OCI-M2 (cell line): ENCODE measurements around the gene SNRPB.

Experiments
- DNase-seq: peaks from one replicate; lab custom pipeline; 2025; ENCODE audit not compliant: unreplicated experiment; lab: John Stamatoyannopoulos, UW

Gene SNRPB

DNA sequence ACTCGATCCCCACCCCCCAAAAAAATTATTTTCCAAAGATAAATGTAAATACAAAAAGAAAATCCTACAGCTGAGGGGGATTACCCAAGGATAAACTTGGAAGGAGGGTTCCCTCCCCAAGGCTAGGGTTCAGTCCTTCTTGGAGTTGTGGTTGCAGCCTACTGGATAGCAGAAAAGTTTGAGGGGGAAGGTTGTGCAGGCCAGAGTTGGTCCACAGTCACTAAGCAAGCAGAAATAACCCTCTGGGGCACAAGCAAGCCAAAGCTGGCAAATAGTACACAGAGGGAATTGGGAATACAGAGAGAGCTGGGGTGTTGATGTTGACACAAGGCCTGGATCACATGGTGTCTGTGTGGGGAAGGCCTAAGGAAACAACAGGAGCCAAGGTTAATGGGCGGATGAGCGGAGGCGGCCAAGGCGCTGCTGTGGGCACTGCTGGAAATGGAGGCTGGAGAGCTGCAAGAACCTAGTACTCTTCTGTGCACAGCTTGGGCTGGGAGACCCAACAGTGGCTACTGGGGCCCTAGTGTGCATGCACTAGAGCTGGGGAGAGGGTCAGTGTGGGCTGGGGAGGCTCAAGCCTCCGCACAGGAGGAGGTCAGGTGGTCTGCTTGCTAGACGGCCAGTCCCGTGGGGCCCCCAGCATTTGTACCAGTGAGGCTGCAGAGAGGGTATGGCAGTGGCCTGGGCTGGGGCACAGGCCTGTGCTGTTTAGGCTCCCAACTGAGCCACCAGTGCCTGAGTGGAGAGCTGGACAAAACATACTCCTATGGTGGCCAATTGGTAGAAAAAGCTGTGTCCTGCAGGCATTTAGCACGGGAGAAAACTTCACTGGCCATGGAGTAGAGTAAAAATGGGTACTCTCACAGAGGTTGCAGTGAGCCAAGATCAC is 5.5 kb upstream of the SNRPB start:
- DNase-seq, result no peak

DNA sequence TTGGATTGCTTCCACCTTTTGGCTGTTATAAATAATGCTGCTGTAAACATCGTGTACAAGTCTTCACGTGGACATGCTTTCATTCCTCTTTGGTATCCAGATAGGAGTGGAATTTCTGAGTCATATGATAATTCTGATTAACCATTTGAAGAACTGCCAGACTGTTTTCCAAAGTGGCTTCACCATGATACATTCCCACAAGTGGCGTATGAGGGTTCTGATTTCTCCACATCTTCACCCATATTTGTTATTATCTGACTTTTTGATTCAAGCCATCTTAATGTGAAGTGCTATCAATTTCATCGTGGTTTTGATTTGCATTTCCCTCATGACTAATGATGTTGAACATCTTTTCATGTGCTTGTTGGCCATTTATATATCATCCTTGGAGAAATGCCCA is 2.9 kb upstream of the SNRPB start:
- no peak for DNase-seq

DNA sequence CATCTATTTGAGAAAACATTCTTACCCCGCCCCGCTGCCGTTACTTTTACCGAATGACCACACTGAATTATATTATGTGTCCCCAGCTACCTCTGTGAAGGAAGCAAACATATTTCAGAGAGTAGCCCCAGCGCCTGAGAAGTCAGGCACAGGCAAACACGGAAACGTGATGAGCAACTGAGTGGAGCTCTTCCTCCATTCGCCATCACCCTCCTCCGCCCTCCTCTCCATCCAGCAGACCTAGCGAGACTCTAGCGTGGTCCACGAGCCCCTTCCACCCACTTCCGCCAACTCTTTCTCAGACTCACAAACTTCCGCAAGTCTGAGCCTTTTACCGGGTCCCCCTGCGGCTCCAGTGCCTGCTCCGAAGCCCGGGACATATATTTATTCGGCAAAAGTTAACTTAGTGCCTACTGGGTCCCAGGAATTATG is 582 bp downstream of the SNRPB start:
- DNase-seq, result no peak

DNA sequence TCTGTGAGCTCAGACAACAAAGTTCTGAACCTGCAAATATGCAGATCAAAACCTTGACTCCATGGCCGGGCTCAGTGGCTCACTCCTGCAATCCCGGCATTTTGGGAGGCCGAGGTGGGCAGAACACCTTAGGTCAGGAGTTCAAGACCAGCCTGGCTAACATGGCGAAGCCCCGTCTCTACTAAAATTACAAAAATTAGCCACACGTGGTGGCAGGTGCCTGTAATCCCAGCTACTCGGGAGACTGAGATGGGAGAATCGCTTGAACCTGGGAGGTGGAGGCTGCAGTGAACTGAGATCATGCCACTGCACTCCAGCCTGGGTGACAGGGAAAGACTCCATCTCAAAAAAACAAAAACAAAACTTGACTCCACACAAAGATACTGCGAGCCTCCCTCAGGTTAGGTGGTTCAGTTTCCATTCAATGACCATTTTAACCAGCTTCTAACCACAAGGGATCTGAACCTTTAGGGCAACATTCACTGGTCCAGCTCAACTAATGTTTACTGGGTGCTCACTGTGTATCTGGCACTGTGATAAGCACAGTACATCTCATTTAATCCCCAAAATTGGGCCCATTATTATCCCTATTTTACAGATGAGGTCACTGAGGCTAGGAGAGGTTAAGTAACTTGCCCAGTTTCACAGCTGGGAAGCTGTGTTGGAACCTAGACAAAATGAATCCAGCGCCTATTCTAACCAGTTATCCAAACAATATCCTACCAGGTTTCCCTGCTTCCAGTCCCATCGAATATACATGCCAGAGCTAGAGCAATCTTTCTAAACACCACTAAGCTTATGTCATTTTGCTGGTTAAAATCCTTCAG is 1.8 kb downstream of the SNRPB start:
- DNase-seq, result no peak

DNA sequence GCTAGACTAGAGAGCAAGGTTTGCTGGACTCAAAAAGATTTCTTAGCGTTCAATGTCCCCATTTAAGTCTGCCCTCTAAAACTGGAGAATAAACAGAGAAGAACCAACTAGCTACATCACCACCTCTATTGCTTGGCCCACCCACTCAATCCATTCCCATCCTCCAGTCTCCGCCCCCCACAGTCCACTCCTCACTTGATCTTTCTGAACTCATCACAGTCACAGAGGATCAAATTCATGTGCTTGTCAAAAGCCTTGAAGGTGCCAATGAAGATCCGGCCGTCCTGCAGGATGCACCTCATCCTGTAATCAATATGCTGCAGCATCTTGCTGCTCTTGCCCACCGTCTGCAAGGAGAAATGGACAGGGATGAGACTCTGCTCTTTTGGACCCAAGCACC is 3.2 kb downstream of the SNRPB start:
- DNase-seq, result no peak

DNA sequence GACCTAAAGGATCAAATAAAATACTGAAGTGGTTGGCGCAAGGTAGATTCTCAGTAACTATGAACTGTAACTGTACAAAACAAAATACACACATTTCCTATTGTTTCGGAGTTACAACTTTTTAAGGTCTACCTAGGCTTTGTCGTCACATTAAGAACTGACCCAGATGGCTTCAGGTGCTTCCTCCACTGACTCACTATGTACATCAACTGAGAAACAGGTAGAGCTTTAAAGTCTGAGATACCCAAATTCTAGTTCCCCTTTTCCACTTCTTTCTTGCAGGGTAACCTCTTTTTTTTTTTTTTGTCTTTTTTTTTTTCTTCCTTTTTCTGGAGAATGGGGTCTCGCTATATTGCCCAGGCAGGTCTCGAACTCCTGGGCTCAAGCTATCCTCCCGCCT is 5.5 kb downstream of the SNRPB start:
- DNase-seq, result no peak

DNA sequence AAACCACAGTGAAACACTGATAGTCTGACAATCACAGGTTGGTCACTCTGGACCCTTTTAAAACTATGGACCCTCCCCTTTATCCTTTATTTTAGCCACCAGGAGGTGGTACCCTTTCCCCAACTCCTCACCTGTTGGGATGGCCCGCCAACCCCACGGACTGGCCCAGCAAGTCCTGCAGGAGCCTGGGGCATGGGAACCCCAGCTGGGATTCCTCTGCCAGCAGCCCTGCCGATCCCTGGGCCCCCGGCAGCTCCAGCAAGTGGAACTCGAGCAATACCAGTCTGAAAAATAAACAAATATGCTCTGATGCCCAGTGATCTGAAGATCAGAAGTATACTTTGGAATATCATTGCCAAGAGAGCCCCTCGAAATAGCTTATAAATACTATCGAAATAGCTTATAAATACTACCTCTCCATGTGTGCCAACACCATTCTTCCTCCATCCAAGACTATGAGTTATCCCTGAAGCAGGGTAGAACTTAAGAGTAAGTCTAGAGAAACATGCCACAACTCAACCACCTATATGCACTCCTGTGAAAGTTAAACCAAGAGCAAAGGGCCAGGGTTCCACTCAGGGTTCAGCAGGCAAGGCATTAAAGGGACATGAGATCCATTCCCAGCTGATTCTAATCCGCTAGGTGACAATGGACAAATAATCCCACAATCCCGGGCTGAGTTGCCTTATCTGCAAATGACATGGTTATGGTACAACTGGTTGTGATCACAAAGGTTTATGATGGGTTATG is 6.8 kb downstream of the SNRPB start:
- DNase-seq, result no peak

DNA sequence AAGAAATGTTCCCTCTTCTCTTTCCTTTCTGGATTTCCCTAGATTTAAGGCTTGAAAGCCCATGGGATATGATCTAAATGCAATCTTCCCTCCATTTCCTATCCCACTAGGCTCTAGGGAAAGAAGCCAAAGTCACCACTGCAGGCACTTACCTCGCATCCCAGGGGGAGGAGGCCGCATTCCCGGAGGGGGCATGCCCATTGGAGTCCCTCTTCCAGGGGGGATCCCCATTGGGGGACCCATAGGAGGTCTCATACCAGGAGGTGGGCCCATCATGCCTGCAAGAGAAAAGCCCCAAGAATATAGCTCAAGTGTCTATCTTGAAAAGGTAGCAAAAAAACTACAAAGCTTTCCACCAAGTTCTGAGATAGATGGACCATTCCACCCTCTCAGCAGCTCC is 8.1 kb downstream of the SNRPB start:
- DNase-seq, result no peak

DNA sequence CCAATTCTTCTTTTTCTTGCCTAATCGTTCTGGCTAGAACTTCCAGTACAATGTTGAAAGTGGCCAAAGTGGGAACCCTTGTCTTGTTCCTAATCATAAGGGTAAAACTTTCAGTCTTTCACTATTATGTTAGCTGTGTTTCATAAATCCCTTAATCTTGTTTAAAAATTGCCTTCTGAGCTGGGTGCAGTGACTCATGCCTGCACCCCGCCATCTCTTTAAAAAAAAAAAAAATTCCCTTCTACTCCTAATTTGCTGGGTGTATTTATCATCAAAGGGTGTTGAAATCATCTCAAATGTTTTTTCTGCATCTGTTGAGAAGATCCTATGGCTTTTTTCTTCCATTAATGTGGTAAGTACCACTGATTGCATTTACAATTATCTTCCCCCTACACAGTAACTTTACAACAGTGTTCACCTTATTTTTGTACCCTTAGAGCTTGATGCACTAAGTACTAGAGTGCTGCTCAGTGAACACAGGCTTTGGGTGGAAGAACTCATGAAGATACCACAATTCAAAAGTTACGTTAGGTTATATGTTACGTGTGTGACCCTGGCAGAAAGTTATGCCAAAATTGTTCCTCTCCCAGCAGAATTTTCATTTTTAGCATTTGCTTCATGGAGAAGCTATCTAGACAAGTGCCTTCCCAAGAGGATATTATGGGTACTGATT is 9.7 kb downstream of the SNRPB start:
- DNase-seq, result no peak

DNA sequence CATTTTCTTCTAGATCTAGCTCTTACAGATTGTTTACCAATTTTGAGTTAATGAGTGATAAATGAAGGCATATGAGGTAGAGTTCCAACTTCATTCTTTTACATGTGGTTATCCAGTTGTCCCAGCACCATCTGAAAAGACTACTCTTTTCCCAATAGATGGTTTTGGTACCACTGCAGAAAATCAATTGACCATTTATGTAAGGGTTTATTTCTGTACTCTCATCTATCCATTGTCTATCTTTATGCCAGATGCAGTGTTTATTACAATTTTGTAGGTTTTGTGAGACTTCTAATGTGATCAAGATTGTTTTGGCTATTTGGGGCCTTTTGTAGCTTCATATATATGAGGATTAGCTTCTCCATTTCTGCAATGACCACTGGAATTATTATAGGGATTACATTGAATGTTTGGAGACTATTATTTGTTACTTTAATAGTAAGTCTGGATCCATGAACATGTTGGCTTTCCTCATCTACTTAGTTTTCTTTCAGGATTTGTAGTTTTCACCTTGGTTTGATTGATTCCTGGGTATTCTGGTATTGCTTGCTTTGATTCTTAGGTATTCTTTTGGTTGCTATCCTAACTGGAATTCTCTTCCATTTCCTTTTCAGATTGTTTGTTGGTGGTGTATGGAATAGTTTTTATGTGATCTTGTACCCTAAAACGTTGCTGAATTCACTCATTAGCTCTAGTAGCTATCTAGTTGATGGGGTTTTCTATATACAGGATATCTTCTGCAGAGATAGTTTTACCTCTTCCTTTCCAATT is 10.4 kb downstream of the SNRPB start:
- DNase-seq, result no peak

DNA sequence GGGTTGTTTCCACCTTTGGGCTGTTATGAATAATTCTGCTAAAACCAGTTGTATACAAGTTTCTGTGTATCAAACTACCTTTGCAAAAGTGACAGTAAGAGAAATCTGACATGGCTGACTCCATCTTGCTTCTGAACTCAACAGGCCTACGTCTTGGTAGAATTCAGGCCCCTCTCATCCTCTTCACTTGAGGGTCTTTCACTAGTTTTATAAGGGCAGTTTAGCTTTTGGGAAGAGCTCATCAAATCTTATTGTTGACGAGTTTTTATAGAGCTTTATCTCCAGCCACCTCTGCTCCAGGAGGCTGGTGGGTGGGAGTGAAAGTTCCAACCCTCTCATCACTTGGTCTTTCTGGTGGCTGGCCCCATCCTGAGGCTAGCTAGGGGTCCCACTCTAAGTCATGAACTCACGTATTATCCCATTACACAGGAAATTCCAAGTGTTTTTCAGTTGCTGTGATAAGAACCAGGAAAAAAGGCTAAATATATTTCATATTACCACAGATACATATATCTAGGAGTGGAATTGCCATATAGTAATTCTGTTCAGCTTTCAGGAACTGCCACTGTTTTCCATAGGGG is 11.6 kb downstream of the SNRPB start:
- no peak for DNase-seq

DNA sequence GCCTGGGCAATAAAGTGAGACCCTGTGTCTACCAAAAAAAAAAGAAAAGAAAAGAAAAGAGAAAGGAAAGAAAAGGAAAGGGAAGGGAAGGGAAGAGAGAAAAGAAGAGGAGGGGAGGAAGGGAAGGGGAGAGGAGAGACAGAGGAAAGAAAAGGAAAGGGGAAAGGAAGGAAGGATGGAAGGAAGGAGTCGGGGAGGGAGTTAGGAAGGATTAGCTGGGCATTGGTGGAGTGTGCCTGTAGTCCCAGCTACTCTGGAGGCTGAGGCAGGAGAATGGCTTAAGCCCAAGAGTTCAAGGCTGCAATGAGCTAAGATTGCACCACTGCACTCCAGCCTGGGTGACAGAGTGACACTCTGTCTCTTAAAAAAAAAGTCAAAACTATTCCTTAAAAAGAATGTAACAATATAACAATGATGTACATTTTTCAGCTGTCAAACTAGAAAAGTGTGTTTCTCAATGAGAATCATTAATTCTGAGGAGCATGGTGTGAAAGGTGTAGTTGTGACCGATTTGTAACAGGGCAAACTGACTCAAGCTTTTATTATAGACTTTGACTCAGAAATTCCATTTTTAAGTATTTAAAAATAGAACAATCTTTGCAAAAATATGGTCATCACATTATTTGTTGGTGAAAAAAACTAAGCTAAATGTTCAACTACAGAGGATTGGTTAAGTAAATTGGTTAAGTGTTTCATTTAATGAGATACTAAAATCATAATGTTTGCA is 14.7 kb downstream of the SNRPB start:
- no peak for DNase-seq

DNA sequence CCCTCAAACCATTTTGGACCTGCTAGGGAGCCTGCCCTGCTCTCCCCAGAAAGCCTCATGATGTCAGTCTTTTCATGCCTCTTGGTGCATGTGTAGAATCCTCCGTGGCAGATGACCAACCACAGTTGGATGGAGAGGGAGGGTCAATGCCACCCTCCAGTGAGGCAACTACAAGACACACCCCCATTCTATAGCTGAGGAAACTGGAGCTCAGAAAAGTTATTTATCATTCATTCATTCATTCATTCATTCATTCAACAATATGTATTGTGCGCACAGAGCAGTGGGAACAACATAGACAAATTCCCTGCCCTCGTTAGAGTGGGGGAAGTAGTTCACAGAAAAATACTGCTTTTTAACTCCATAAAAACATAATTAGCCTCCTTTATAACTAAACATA is 16.8 kb downstream of the SNRPB start:
- no peak for DNase-seq

DNA sequence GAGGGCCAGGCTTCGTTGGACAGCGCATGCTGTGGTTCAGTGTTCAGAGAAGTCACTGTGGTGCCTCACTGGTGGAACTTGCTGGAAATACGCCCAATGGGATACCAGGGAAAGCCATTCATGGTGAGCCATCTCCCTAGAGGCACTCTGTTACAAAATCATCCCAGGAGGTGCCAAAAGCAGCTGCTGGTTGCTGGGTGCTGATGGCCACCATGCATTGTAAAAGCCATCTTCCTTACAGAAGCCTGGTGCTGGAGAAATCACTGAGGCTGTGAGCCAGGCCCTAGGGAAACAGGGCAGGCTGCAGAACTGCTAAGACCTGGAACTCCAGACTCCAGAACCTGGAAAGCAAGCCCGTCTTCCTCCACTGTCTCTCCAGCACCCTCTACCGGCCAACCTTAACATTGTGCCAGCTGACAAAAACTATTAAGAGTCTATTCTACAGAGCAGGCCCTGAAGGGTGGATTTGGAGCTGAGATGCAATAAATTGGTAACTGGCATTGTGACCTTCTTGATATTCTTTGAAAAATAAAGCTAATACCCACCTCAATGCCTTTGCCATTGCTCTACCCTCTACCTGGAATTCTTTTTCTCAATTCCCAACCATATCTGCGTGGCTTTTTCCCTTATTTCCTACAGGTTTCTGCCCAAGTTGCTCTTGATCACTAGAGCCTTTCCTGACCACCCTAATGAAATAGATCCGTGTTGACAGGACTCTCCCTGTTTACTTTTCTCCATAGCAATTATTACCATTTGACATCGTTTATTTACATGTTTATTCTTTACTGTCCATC is 18.5 kb downstream of the SNRPB start:
- DNase-seq, result no peak

DNA sequence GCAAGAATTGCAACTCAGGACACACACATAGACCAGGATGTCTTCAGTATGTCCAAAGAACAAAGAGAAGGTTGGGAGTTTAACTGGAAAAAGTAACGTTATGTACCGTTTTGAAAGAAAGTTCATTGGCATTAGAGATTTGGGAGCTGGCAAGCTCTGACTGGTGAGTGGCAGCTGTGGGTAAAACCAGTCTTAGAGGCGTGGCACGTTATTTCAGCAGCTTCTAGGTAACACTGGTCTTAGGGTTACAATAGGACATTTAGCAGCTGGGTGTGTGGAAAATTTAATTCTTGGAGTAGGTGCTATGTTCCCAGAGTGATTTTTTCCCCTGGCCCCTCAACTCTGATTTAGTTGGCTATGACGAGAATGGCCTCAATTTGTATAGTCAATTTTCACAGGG is 19.2 kb downstream of the SNRPB start:
- DNase-seq, result no peak

DNA sequence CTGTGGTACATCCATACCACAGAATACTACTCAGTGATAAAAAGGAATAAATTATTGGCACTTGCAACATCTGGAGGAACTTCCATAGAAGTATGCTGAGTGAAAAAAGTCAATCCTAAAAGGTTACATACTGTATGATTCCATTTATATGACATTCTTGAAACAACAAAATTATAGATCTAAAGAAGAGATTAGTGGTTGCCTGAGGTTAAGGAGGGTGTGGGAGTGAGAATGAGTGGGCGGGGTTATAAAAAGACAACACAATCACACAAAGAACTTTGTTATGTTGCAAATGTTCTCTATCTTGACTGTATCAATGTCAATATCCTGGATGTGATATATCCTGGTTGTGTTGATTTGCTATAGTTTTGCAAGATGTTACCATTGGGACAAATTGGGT is 21.2 kb downstream of the SNRPB start:
- no peak for DNase-seq

DNA sequence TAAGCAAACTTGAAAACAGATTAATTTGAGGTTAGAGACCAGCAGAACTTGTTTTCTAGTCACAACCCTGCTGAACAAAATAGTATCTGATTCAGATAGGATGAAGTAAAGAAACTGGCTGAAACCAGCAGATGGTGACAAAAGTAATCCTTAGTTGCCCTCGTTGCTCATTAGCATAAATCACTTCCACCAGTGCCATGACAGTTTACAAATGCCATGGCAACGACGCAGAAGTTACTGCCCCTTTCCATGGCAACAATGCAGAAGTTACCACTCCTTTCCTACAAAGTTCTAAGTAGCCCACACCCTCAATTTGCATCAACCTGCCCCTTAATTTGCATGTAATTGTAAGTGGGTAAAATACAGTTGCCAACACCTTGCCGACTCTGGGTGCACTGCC is 23.7 kb downstream of the SNRPB start:
- no peak for DNase-seq

DNA sequence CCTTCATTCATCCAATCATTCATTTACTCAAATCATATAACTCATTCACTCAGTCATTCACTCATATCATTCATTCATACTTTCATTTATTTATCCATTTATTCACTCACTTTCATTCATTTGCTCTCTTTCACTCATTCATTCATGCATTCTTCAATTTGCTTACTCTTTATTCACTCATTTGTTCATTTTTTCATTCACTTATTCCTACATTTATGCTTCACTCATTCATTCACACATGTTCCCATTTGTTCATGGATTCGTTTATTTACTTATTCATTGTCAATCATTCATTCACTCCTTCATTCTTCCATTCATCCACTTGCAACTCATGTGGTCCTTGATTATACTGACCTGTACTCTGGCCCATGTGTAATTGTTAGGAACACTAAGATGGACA is 39.4 kb downstream of the SNRPB start:
- no peak for DNase-seq
